ENCODE results near the gene UBE2J1.
A peak's percentile ranks its signal among the peaks of the same experiment; 100 is the strongest.

DNA sequence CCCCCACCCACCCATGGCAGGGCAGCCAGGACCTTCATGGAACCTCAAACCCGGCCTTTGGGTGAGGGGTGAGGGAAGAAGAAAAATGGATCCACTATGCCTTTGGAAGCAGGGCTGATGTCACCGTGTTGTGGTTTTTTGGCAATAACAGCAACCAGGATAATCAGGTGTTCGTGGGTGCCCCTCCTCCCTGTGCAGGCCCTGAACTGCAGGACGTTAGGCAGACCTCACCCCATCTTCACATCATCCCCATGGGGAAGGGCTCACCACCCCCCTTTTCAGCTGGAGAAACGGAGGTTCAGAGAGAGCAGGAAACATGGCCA is 41.0 kb downstream of the UBE2J1 start:
- TF ChIP-seq ZFX (IDR thresholded peaks at IDR 0.05), result no peak
- TF ChIP-seq, protein P1, sequence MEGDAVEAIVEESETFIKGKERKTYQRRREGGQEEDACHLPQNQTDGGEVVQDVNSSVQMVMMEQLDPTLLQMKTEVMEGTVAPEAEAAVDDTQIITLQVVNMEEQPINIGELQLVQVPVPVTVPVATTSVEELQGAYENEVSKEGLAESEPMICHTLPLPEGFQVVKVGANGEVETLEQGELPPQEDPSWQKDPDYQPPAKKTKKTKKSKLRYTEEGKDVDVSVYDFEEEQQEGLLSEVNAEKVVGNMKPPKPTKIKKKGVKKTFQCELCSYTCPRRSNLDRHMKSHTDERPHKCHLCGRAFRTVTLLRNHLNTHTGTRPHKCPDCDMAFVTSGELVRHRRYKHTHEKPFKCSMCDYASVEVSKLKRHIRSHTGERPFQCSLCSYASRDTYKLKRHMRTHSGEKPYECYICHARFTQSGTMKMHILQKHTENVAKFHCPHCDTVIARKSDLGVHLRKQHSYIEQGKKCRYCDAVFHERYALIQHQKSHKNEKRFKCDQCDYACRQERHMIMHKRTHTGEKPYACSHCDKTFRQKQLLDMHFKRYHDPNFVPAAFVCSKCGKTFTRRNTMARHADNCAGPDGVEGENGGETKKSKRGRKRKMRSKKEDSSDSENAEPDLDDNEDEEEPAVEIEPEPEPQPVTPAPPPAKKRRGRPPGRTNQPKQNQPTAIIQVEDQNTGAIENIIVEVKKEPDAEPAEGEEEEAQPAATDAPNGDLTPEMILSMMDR (conservative IDR thresholded peaks at IDR 0.05), result peak; percentile 24; the same call in 1 of the 2 replicates

Data from C4-2B (cell line).